Upper lobe of left lung (tissue), 6 donors: Measurements from ENCODE around the gene ZNF446. TPM values are rescaled to one million over a fixed set of nuclear protein-coding genes. Genes with fewer than 3 reads are reported as not detected.
"Not testable (repeated sequence)": the region's sequence is repeated elsewhere in the genome, so short reads cannot be mapped to it uniquely, and the experiment has no call there.

Experiments used
- ATAC-seq, 2 donors: fragments of 200-7000 bp; cut with Tn5 transposase; one replicate each; pipeline ENCODE4 v1.9.1; 2022; ENCODE audit warnings: mild to moderate bottlenecking in 2 of 2, moderate library complexity in 2 of 2; ENCODE audit not compliant: low FRiP score in 2 of 2
- DNase-seq, 2 donors: peaks; one replicate each; pipeline ENCODE4 v3.0.0-alpha.2; 2019 to 2020
- H3K27ac ChIP-seq, 4 donors: fragments of 200-600 bp; sonication (generic); one replicate each; pipeline ENCODE4 v1.5.1; 2016 to 2019
- H3K27me3 ChIP-seq, 4 donors: fragments of 200-600 bp; sonication (generic); one replicate each; pipeline ENCODE4 v1.5.1; 2017 to 2019
- H3K36me3 ChIP-seq, 4 donors: fragments of 200-600 bp; sonication (generic); one replicate each; pipeline ENCODE4 v1.5.1; 2016 to 2019
- H3K4me1 ChIP-seq, 4 donors: fragments of 200-600 bp; sonication (generic); one replicate each; pipeline ENCODE4 v1.5.1; 2018 to 2019
- H3K4me3 ChIP-seq, 4 donors: fragments of 200-600 bp; sonication (generic); one replicate each; pipeline ENCODE4 v1.5.1; 2017 to 2019; ENCODE audit warnings: mild to moderate bottlenecking in 2 of 4, moderate library complexity in 1 of 4
- H3K9me3 ChIP-seq, 4 donors: fragments of 200-600 bp; sonication (generic); one replicate each; pipeline ENCODE4 v1.5.1; 2018 to 2019
- EP300 ChIP-seq, 4 donors: sonication (generic); formaldehyde crosslinking; IDR thresholded peaks; one replicate each; pipeline ENCODE4 v1.5.1; 2017; ENCODE audit warnings: antibody characterized with exemption in 4 of 4, control low read depth in 2 of 4
- POLR2A ChIP-seq, 4 donors: fragments of 450-650 bp; IDR thresholded peaks; one replicate each; pipeline ENCODE4 v1.5.1; 2016 to 2017; ENCODE audit warnings: antibody characterized with exemption in 4 of 4, mild to moderate bottlenecking in 2 of 4
- POLR2AphosphoS5 ChIP-seq, 2 donors: sonication (generic); formaldehyde crosslinking; IDR thresholded peaks; one replicate each; pipeline ENCODE4 v1.5.1; 2017; ENCODE audit warnings: antibody characterized with exemption in 2 of 2
- WGBS, 2 donors: methylation state at CpG; one replicate each; pipeline ENCODE4 v1.1.5; 2017 to 2018; 5-methylcytosine and 5-hydroxymethylcytosine counted together
- total RNA-seq, 6 donors: library from RNA; depleted of rRNA in 4 of 6; stranded (reverse); fragments of >200 nt in 4 of 6; gene quantifications; one replicate each; pipeline versions ENCODE4 v1.1.0 to v1.2.1, GENCODE V29; 2016 to 2021
- TF ChIP-seq, protein P1 (sequence below), 6 experiments: fragments of 450-650 bp in 4 of 6; fragments of 200-600 bp in 2 of 6; sonication (generic) in 2 of 6; IDR thresholded peaks; one replicate each; pipeline ENCODE4 v1.5.1; 2016 to 2019; ENCODE audit warnings: antibody characterized with exemption in 6 of 6
- donor health status: DM: no; HTN: no; CAD: no; lungs with moderate emphysema.
- donor health status: DM: no; HTN: yes; CAD: no; lungs with severe emphysema.

ZNF446 gene
- total RNA-seq, 6 donors from 2014 or later: 10.1 to 30.4 (median 14.4) TPM

DNA sequence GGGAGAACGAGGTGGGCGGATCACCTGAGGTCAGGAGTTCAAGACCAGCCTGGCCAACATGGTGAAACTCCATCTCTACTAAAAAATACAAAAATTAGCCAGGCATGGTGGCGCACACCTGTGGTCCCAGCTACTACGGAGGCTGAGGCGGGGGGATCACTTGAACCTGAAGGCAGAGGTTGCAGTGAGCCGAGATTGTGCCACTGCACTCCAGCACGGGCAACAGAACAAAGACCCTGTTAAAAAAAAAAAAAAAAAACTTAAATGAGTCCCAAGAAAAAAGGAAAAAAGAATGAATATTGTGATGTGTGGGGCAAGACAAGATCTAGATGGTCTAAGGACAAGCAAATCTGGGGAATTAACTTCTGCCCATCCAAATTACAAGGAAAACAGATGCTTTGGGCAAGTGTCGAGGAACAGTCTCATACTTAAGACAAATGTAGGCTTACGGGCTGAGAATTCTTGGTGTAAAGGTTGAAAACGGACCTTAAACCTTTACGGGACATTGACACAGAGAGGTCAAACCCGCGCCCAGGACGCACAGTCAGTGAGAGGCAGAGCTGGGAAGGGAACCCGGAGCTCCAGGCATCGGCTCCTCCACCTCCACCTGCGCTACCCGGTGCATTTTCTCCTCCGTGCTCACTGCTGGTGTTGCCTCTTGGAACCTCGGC is 9.9 kb upstream of the ZNF446 start:
- peaks cover 8 to 21% (median 12%) of the 10 kb centered on the region in 4 donors for H3K4me1 ChIP-seq
- peak overlapping the region in 1 of 4 donors; percentile 15 for H3K27ac ChIP-seq
- no peak for TF ChIP-seq POLR2A (IDR thresholded peaks at IDR 0.05)
- TF ChIP-seq, protein P1, sequence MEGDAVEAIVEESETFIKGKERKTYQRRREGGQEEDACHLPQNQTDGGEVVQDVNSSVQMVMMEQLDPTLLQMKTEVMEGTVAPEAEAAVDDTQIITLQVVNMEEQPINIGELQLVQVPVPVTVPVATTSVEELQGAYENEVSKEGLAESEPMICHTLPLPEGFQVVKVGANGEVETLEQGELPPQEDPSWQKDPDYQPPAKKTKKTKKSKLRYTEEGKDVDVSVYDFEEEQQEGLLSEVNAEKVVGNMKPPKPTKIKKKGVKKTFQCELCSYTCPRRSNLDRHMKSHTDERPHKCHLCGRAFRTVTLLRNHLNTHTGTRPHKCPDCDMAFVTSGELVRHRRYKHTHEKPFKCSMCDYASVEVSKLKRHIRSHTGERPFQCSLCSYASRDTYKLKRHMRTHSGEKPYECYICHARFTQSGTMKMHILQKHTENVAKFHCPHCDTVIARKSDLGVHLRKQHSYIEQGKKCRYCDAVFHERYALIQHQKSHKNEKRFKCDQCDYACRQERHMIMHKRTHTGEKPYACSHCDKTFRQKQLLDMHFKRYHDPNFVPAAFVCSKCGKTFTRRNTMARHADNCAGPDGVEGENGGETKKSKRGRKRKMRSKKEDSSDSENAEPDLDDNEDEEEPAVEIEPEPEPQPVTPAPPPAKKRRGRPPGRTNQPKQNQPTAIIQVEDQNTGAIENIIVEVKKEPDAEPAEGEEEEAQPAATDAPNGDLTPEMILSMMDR (IDR thresholded peaks at IDR 0.05): no peak
- TF ChIP-seq POLR2AphosphoS5 (IDR thresholded peaks at IDR 0.05): no peak
- TF ChIP-seq EP300 (IDR thresholded peaks at IDR 0.05): no peak
- 38 to 39% methylated on average over 20 of the region's 20 CpGs for WGBS, 2 donors
- H3K9me3 ChIP-seq: no peaks in the 10 kb centered on the region
- peak in 1 of 2 donors; percentile 14 for ATAC-seq
- DNase-seq: no peak
- H3K4me3 ChIP-seq: peak overlapping the region; percentile 14 to 99 (median 98)
- peaks cover 0 to 24% (median 15%) of the 10 kb centered on the region in 4 donors for H3K36me3 ChIP-seq
- H3K27me3 ChIP-seq: no peaks in the 10 kb centered on the region

DNA sequence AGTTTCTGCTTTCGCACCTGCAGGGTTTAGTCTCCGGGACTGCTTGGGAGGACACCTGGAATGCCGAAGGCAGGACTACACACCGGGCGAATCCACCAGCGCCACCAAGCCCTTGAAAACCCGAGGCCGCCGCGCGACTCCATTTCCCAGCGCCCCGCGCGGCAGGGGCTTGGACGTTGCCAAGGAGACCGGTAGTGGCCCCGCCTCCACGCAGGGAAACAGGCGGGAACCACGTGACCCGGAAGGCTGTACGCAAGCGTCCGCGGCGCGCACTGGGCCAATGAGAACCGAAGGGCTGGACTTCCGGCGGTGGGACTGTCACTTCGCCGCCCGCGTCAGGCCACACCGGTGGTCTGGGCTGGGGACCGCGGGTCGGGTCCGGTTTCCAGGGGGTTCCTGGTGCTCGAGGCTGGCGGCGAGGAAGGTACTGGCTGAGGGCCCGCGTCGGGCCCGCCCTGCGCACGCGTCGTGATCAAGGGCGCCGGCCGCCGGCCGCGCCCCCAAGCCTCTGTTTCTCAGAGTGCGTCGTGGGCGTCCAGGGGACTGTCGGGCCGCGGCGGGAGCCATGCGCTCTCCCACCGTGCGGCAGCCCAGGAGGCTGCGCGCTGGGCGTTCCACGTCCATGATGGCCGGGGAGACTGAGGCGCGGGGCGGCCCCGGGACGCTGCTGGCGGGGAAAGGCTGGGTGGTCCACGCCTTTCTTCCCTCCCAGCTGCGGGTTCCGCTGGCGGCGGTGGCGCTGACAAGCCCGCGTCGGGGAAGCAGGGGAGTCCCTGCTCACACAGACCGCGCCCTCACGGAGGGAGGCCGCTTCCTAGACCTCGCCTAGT is 9.2 kb upstream of the ZNF446 start, which contains the start of gene ZNF324:
Gene ZNF324 (plus strand): TSS at position 321 of the 830 bp plus-strand sequence. CDS start 2,106 bp downstream, outside the sequence.
- ATAC-seq (peak; percentile 97 to 99), DNase-seq (peak; percentile 98 to 99)
- H3K27me3 ChIP-seq: no peaks in the 10 kb centered on the region
- peaks cover 8 to 21% (median 12%) of the 10 kb centered on the region in 4 donors for H3K4me1 ChIP-seq
- WGBS, 2 donors: 1 to 2% methylated on average over 8 to 15 of the region's 92 CpGs
- peak within 1 kb of the TSS; percentile 81 to 88 (median 82) for H3K27ac ChIP-seq
- peaks cover under 1 to 31% (median 20%) of the 10 kb centered on the region in 4 donors for H3K36me3 ChIP-seq
- no peaks in the 10 kb centered on the region for H3K9me3 ChIP-seq
- peak within 1 kb of the TSS; percentile 96 to 100 (median 99) for H3K4me3 ChIP-seq
- no peak for TF ChIP-seq EP300 (IDR thresholded peaks at IDR 0.05)
- TF ChIP-seq, protein P1 (IDR thresholded peaks at IDR 0.05): peak in 2 of 6 experiments; percentile 7 to 20
- TF ChIP-seq POLR2A (IDR thresholded peaks at IDR 0.05): peak in 3 of 4 donors; percentile 40 to 76 (median 59)
- peak; percentile 63 to 81 for TF ChIP-seq POLR2AphosphoS5 (IDR thresholded peaks at IDR 0.05)

DNA sequence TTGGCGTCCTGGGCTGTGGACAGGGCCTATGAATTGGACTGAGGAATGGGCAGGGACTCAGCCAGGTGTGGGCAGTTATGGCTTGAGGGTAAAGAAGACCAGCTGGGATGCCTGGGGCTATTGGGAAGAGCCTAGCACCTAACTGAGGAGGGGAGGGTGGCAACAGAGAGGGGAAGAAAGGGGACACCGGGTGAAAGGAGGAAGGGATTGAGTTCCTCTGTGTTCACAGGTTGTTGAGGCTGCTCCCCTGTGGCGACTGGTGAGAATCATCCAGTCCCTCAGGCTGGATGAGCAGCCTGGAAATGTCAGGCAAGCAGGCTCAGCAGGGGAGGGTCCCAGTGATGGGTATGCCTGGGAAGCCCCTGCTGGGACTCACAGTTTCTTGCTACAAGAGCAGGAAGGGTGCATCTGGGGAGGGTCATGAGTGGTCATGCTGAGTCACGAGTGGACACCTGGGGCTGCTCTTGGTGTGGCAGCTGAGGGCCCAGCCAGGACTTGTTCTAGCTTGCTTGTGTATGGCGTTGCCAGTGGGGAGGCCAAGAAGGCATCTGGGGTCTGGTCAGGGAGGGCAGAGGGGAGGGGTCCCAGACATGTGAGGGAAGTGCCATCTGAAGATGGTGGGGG is 7.8 kb upstream of the ZNF446 start:
- WGBS, 2 donors: 61 to 64% methylated on average over 5 of the region's 5 CpGs
- TF ChIP-seq EP300 (IDR thresholded peaks at IDR 0.05) (no peak), POLR2AphosphoS5 (IDR thresholded peaks at IDR 0.05) (no peak), POLR2A (IDR thresholded peaks at IDR 0.05) (no peak)
- TF ChIP-seq, protein P1 (IDR thresholded peaks at IDR 0.05): no peak
- H3K27me3 ChIP-seq: no peaks in the 10 kb centered on the region
- no peak for ATAC-seq
- peak overlapping the region in 1 of 4 donors; percentile 99 for H3K4me3 ChIP-seq
- DNase-seq: no peak
- H3K36me3 ChIP-seq: peaks cover 4 to 43% (median 30%) of the 10 kb centered on the region in 4 donors
- no peaks in the 10 kb centered on the region for H3K9me3 ChIP-seq
- H3K4me1 ChIP-seq: peaks cover 8 to 21% (median 12%) of the 10 kb centered on the region in 4 donors
- no peak overlapping the region for H3K27ac ChIP-seq

DNA sequence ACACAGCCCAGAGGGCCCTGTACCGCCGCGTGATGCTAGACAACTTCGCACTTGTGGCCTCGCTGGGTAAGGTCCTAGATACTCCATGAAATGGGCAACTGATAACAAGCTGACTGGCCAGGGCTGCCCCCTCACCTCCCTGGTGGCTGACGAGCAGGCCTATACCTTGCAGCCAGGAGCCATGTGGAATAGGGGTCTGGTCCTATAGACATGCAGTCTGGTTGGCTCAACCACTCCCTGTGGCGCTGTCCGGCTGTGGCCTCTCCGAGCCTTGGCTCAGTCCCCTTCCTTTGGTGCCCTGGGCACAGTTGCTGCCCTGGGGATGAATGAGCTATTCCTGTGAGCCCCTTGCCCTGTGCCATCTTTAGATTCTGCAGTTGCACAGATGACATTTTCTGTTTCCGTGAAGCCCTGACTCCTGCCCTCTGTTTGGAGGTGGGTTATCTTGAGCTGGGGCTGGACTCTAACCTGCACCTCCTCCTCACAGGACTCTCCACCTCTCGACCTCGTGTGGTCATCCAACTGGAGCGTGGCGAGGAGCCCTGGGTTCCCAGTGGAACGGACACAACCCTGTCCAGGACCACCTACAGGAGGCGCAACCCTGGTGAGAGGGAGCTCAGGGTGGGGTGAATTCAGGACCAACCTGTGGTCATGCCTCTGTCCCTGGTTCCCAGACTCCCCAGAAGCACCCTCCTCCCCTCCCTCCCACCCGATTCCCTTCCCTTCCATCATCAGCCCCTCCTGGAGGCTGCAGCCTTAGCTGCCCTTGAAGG is 6.7 kb upstream of the ZNF446 start:
- Histone ChIP-seq H3K27me3 (no peaks in the 10 kb centered on the region), H3K36me3 (peaks cover 4 to 43% (median 30%) of the 10 kb centered on the region in 4 donors), H3K9me3 (no peaks in the 10 kb centered on the region), H3K4me1 (peaks cover 8 to 21% (median 12%) of the 10 kb centered on the region in 4 donors), H3K4me3 (no peak overlapping the region), H3K27ac (no peak overlapping the region)
- 94 to 95% methylated on average over 9 to 16 of the region's 17 CpGs for WGBS, 2 donors
- ATAC-seq (no peak), DNase-seq (peak in 1 of 2 donors; percentile 38)
- TF ChIP-seq POLR2AphosphoS5 (IDR thresholded peaks at IDR 0.05) (no peak), POLR2A (IDR thresholded peaks at IDR 0.05) (no peak), EP300 (IDR thresholded peaks at IDR 0.05) (no peak)
- TF ChIP-seq, protein P1 (IDR thresholded peaks at IDR 0.05): no peak

DNA sequence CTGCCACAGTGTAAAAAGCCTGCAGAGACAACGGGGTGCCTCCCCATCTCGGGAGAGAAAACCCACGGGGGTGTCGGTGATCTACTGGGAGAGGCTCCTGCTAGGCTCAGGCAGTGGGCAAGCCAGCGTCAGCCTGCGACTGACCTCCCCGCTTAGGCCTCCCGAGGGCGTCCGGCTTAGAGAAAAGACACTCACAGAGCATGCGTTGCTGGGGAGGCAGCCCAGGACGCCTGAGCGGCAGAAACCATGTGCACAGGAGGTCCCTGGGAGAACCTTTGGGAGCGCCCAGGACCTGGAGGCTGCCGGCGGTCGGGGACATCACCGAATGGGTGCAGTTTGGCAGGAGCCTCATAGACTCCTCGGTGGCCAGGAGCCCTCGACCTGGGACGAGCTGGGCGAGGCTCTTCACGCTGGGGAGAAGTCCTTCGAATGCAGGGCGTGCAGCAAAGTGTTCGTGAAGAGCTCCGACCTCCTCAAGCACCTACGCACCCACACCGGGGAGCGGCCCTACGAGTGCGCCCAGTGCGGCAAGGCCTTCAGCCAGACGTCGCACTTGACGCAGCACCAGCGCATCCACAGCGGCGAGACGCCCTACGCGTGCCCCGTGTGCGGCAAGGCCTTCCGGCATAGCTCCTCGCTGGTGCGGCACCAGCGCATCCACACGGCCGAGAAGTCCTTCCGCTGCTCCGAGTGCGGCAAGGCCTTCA is 5.2 kb upstream of the ZNF446 start:
- not testable (repeated sequence) for H3K27me3 ChIP-seq, H3K27ac ChIP-seq, H3K4me3 ChIP-seq, H3K9me3 ChIP-seq, ATAC-seq
- peaks cover 16 to 29% (median 17%) of the 10 kb centered on the region in 4 donors for H3K4me1 ChIP-seq
- 93 to 95% methylated on average over 10 to 31 of the region's 53 CpGs for WGBS, 2 donors
- peak in 1 of 2 donors; percentile 77 for DNase-seq
- peaks cover 4 to 43% (median 30%) of the 10 kb centered on the region in 4 donors for H3K36me3 ChIP-seq
